HEK293 (cell line): ENCODE measurements around the gene TPRG1.

ENCODE experiments used
- CTCF ChIP-seq: fragments of 450-650 bp; formaldehyde crosslinking; IDR thresholded peaks from 2 replicates; pipeline ENCODE4 v1.5.1; 2016; ENCODE audit warnings: missing biosample characterization, missing genetic modification characterization
- PBX3 ChIP-seq: sonication (generic); formaldehyde crosslinking; IDR thresholded peaks from 2 replicates; pipeline ENCODE4 v1.8.1; 2022; ENCODE audit warnings: mild to moderate bottlenecking, moderate library complexity, missing genetic modification reagents

- TF ChIP-seq PBX3 (CRISPR knock-in tag) (no peak), CTCF (no peak)
Observed at GRCh38 chr3:189167027-189167766, 4.6 kb upstream of the TPRG1 start.
